ENCODE data around the gene FUT8.

DNA sequence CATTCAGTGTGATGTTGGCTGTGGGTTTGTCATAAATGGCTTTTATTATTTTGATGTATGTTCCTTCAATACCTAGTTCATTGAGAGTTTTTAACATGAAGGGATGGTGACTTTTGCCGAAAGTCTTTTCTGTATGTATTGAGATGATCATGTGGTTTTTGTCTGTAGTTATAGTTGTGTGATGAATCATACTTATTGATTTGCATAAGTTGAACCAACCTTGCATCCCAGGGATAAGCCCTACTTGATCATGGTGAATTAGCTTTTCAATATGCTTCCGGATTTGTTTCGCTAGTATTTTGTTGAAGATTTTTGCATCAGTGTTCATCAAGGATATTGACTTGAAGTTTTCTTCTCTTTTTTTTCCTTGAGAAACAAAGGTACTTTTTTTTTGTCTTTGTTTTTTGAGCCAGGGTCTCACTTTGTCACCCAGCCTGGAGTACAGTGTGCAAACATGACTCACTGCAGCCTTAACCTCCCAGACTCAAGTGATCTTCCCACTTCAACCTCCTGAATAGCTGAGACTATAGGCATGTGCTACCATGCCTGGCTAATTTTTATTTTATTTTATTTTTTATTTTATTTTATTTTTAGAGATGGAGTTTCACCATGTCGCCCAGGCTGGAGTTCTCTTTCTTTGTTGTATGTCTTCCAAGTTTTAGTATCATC is 121.3 kb downstream of the FUT8 start:
- TF ChIP-seq, protein P1, sequence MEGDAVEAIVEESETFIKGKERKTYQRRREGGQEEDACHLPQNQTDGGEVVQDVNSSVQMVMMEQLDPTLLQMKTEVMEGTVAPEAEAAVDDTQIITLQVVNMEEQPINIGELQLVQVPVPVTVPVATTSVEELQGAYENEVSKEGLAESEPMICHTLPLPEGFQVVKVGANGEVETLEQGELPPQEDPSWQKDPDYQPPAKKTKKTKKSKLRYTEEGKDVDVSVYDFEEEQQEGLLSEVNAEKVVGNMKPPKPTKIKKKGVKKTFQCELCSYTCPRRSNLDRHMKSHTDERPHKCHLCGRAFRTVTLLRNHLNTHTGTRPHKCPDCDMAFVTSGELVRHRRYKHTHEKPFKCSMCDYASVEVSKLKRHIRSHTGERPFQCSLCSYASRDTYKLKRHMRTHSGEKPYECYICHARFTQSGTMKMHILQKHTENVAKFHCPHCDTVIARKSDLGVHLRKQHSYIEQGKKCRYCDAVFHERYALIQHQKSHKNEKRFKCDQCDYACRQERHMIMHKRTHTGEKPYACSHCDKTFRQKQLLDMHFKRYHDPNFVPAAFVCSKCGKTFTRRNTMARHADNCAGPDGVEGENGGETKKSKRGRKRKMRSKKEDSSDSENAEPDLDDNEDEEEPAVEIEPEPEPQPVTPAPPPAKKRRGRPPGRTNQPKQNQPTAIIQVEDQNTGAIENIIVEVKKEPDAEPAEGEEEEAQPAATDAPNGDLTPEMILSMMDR (IDR thresholded peaks at IDR 0.05; ENCODE audit: low read depth, low read length, missing input control), result no peak
- TF ChIP-seq, protein P2, sequence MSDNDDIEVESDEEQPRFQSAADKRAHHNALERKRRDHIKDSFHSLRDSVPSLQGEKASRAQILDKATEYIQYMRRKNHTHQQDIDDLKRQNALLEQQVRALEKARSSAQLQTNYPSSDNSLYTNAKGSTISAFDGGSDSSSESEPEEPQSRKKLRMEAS (IDR thresholded peaks at IDR 0.05), result no peak
- TF ChIP-seq EGR1 (IDR thresholded peaks at IDR 0.05; ENCODE audit: low read depth in 2 of 2) (no peak), JUND (IDR thresholded peaks at IDR 0.05) (no peak), NR2F2 (IDR thresholded peaks at IDR 0.05) (no peak), GABPA (IDR thresholded peaks at IDR 0.05 in 1 of 2, conservative IDR thresholded peaks at IDR 0.05 in 1 of 2) (no peak), ATF3 (IDR thresholded peaks at IDR 0.05) (no peak), SP1 (IDR thresholded peaks at IDR 0.05) (no peak)
- TF ChIP-seq, protein P3, sequence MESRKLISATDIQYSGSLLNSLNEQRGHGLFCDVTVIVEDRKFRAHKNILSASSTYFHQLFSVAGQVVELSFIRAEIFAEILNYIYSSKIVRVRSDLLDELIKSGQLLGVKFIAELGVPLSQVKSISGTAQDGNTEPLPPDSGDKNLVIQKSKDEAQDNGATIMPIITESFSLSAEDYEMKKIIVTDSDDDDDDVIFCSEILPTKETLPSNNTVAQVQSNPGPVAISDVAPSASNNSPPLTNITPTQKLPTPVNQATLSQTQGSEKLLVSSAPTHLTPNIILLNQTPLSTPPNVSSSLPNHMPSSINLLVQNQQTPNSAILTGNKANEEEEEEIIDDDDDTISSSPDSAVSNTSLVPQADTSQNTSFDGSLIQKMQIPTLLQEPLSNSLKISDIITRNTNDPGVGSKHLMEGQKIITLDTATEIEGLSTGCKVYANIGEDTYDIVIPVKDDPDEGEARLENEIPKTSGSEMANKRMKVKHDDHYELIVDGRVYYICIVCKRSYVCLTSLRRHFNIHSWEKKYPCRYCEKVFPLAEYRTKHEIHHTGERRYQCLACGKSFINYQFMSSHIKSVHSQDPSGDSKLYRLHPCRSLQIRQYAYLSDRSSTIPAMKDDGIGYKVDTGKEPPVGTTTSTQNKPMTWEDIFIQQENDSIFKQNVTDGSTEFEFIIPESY (IDR thresholded peaks at IDR 0.05), result no peak
- TF ChIP-seq, protein P4, sequence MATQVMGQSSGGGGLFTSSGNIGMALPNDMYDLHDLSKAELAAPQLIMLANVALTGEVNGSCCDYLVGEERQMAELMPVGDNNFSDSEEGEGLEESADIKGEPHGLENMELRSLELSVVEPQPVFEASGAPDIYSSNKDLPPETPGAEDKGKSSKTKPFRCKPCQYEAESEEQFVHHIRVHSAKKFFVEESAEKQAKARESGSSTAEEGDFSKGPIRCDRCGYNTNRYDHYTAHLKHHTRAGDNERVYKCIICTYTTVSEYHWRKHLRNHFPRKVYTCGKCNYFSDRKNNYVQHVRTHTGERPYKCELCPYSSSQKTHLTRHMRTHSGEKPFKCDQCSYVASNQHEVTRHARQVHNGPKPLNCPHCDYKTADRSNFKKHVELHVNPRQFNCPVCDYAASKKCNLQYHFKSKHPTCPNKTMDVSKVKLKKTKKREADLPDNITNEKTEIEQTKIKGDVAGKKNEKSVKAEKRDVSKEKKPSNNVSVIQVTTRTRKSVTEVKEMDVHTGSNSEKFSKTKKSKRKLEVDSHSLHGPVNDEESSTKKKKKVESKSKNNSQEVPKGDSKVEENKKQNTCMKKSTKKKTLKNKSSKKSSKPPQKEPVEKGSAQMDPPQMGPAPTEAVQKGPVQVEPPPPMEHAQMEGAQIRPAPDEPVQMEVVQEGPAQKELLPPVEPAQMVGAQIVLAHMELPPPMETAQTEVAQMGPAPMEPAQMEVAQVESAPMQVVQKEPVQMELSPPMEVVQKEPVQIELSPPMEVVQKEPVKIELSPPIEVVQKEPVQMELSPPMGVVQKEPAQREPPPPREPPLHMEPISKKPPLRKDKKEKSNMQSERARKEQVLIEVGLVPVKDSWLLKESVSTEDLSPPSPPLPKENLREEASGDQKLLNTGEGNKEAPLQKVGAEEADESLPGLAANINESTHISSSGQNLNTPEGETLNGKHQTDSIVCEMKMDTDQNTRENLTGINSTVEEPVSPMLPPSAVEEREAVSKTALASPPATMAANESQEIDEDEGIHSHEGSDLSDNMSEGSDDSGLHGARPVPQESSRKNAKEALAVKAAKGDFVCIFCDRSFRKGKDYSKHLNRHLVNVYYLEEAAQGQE (IDR thresholded peaks at IDR 0.05), result no peak

All from liver (tissue), 3 donors.